NT2/D1 (cell line): ENCODE measurements around the gene NKPD1.

Experiments used
- DNase-seq: peaks from one replicate; pipeline ENCODE4 v3.0.0-alpha.2; 2011; ENCODE audit warnings: low read depth, low spot score
- H3K27me3 ChIP-seq: 2 replicates; pipeline ENCODE4 v1.6.0; 2011; ENCODE audit warnings: mild to moderate bottlenecking; ENCODE audit not compliant: insufficient read length, insufficient read depth
- H3K36me3 ChIP-seq: 2 replicates; pipeline ENCODE4 v1.6.1; 2011; ENCODE audit warnings: mild to moderate bottlenecking, low read length, mixed read lengths; ENCODE audit not compliant: insufficient read depth, insufficient read length
- H3K4me1 ChIP-seq: 2 replicates; pipeline ENCODE4 v1.5.1; 2011; ENCODE audit not compliant: insufficient read depth, insufficient read length
- H3K4me3 ChIP-seq: 2 replicates; pipeline ENCODE4 v1.5.1; 2011; ENCODE audit warnings: low read depth; ENCODE audit not compliant: insufficient read length
- H3K9ac ChIP-seq: 2 replicates; pipeline ENCODE4 v1.6.0; 2011; ENCODE audit warnings: low read depth; ENCODE audit not compliant: insufficient read length
- H3K9me3 ChIP-seq: 2 replicates; pipeline ENCODE4 v1.5.1; 2011; ENCODE audit warnings: mild to moderate bottlenecking, low read length; ENCODE audit not compliant: insufficient read depth
- SUZ12 ChIP-seq: IDR thresholded peaks from 2 replicates; pipeline ENCODE4 v1.6.1; 2011; ENCODE audit not compliant: insufficient read length, insufficient read depth; ENCODE audit errors: extremely low read depth
- YY1 ChIP-seq: IDR thresholded peaks from 2 replicates; pipeline ENCODE4 v1.6.1; 2011; ENCODE audit not compliant: insufficient read length, insufficient read depth
- ZNF274 ChIP-seq: IDR thresholded peaks from 2 replicates; pipeline ENCODE4 v1.6.1; 2011; ENCODE audit warnings: mild to moderate bottlenecking, low read depth, low read length

The NKPD1 gene

DNA sequence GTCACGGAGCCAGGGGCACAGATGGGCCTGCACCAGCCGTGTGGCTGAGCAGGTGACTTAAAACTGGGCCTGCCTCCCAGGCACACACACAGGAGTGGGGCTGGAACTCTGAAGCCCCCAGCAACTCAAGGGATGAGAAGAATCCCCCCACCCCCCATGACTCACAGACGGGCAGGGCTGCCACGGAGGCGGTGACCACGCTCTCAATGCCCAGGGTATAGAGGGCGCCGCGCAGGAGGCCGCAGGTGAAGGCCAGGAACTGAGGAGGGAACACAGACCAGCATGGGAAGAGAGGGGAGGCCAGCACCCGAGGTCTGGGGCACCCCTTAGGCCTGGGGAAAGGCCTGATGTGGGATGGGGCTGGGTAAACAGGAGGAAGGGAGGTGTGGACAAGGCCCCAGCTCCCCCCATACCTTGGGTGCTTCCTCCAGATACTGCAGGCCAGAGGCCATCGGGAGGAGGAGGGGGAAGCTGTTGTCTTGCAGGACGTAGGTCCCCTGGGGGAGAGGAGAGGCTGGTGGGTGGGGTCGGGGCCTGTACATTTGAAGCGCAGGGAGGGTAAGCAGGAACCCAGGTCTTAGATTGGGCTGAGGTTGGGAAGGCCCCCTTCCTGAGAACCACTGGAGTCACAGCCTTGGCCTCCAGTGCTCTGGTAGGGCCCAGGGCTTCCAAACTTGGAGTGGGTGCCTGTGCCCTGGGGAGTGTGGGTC is 3.1 kb upstream of the NKPD1 start:
- Histone ChIP-seq H3K36me3 (no peaks in the 10 kb centered on the region), H3K9ac (peak overlapping the region; percentile 57), H3K4me3 (no peak overlapping the region)

DNA sequence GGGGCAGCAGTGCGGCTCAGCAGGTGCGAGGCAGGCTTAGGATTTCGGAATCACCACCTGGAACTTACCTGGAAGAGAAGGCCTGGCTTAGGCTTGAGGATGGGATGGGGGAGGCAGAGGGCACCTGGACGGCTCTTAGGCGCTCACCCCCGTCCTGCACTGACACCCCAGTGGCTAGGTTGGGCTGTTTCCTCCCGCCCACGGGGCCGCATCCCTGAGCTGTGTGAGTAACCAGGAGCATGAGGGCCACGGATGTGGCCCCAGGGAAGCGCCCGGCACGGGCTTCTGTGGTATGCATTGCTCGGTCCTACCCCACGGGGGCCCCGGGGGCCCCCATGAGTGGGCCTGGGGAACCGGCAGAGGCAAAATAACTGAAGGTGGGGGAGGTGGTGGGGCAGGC is 2.4 kb upstream of the NKPD1 start:
- no peak overlapping the region for H3K4me3 ChIP-seq
- peaks cover 29% of the 10 kb centered on the region for H3K4me1 ChIP-seq
- H3K27me3 ChIP-seq: peaks cover 9% of the 10 kb centered on the region
- TF ChIP-seq ZNF274 (no peak), YY1 (no peak), SUZ12 (no peak)
- no peak for DNase-seq
- H3K36me3 ChIP-seq: no peaks in the 10 kb centered on the region
- H3K9me3 ChIP-seq: no peaks in the 10 kb centered on the region
- H3K9ac ChIP-seq: peak overlapping the region; percentile 21

More for the DNA sequence above, 3.1 kb upstream of the NKPD1 start:
- H3K4me1 ChIP-seq: peaks cover 29% of the 10 kb centered on the region
- TF ChIP-seq YY1 (no peak), ZNF274 (no peak), SUZ12 (no peak)
- no peaks in the 10 kb centered on the region for H3K9me3 ChIP-seq
- no peak for DNase-seq
- H3K27me3 ChIP-seq: peaks cover 9% of the 10 kb centered on the region

DNA sequence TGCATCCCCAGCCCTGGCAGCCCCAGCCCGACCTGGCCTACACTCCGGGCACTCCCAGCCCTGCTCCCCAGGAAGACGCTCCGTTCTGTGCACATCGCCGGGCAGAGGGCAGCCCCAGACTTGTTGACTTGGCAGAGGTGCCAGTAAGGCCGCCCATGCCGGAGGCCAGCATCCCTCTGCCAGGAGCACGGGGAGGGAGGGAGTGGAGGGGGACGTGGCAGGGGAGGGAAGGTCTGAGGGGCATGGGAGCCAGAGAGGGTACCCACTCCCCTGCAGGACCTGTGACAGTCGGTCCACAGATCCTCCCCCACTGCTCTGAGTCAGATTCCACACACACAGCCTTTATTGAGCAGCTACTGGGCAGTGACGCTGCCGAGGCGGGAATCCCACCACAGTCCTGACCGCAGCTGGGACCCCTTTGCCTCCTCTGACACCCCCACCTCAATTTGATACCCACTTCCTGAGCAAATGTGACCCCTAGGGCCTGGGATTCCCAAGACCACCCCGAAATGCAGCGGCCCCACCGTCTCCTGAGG is 1.9 kb upstream of the NKPD1 start:
- no peak overlapping the region for H3K4me3 ChIP-seq
- no peak for DNase-seq
- H3K4me1 ChIP-seq: peaks cover 29% of the 10 kb centered on the region

GRCh38 chr19:45161738-45162607 is 1.2 kb upstream of the NKPD1 start:
- H3K36me3 ChIP-seq: no peaks in the 10 kb centered on the region
- no peaks in the 10 kb centered on the region for H3K9me3 ChIP-seq
- H3K27me3 ChIP-seq: peaks cover 9% of the 10 kb centered on the region
- no peak for DNase-seq
- H3K4me1 ChIP-seq: peaks cover 28% of the 10 kb centered on the region
- H3K9ac ChIP-seq: no peak overlapping the region
- no peak for TF ChIP-seq SUZ12
- no peak for TF ChIP-seq YY1
- TF ChIP-seq ZNF274: no peak
- no peak overlapping the region for H3K4me3 ChIP-seq

More for the DNA sequence above, 1.9 kb upstream of the NKPD1 start:
- TF ChIP-seq ZNF274 (no peak), YY1 (no peak), SUZ12 (no peak)
- no peaks in the 10 kb centered on the region for H3K9me3 ChIP-seq
- peaks cover 9% of the 10 kb centered on the region for H3K27me3 ChIP-seq
- H3K36me3 ChIP-seq: no peaks in the 10 kb centered on the region
- peak overlapping the region; percentile 21 for H3K9ac ChIP-seq

DNA sequence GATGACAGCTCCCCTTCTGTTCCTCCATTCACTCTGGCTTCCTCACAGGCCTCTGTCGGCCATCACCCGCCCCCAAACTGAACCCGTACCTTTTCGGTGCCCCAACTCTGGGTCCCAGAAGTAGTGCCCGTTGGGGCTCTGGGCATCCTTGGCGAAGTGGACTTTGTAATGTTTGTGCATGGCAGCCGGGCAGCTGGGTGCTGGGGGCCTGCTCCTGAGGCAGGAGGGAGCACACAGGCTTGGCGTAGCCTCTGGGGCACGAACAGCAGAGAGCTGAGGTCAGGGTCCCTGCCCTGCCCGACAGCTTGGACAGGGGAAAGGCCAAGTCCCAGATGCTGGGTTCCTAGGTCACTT is 834 bp downstream of the NKPD1 start:
- Histone ChIP-seq H3K27me3 (peaks cover 9% of the 10 kb centered on the region), H3K36me3 (no peaks in the 10 kb centered on the region), H3K4me3 (no peak overlapping the region), H3K9me3 (no peaks in the 10 kb centered on the region), H3K9ac (no peak overlapping the region), H3K4me1 (peaks cover 25% of the 10 kb centered on the region)
- TF ChIP-seq SUZ12: no peak
- no peak for TF ChIP-seq ZNF274
- no peak for TF ChIP-seq YY1
- no peak for DNase-seq

DNA sequence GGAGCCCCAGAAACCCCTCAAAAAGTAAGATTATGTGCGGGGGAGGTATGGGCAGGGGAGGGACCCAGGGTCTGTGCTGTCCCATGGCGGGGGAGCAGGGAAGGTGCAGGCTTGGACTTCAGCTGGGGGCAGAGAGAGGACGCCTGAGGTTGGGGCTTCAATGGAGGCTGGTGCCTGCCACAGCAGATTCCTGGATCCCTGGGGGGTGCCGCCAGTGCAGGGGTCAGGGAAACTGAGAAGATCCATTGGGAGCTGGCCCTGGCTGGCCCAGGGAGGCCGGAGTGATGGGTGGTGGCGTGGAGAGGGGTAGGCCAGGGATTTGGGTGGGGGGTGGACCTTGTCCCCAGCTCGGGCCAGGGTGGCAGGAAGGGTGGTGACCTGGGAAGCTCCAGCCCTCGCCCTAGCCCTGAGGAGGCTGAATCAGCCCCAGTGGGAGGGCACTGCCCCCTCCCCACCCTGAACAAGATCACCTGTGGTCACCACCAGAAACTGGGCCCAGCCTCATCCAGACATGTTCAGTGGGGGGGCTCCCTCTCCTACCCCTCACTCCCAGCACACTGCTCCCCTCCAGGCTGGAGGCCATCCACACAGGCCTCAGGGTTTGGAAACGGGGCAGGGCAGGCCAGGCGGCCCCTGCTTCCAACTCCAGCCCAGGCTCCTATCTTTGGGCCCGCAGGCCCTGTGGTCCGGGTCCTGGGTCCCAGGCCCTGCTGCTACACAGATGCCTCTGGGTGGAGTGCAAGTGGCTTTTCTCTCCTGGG is 1.4 kb downstream of the NKPD1 start:
- H3K9ac ChIP-seq: peak overlapping the region; percentile 50
- H3K27me3 ChIP-seq: peaks cover 9% of the 10 kb centered on the region
- H3K4me3 ChIP-seq: no peak overlapping the region
- H3K9me3 ChIP-seq: no peaks in the 10 kb centered on the region
- H3K4me1 ChIP-seq: peaks cover 23% of the 10 kb centered on the region
- TF ChIP-seq ZNF274 (no peak), YY1 (no peak), SUZ12 (no peak)
- H3K36me3 ChIP-seq: no peaks in the 10 kb centered on the region
- no peak for DNase-seq
